ENCODE measurements around the gene SKAP2. TPM values are rescaled to one million over a fixed set of nuclear protein-coding genes. Genes with fewer than 3 reads are reported as not detected.
A peak's percentile ranks its signal among the peaks of the same experiment; 100 is the strongest.

Gene SKAP2
- total and polyA plus RNA-seq, 2 of the 13 experiments (the other 11 are each of a cell fraction or from before 2014, with no cell fraction given) = 3.6 to 12.9 TPM

- H3K9me3 ChIP-seq (ENCODE audit: low read length) = no peaks in the 10 kb centered on the region
- H2AFZ ChIP-seq (ENCODE audit: low read length) = no peak overlapping the region
- ATAC-seq (peak; percentile 89), FAIRE-seq (peak; percentile 90), DNase-seq (ENCODE audit: low spot score) (peak; percentile 96)
- CTCF ChIA-PET (ENCODE audit: low intra/inter-chr PET ratio, low total read pairs) = interaction anchor here (0.7 kb wide), 1 partner anchor 10 kb away, joined by 3 read pairs; no protein-coding TSS in a partner anchor
- in situ Hi-C loops (cut with HindIII; ENCODE audit: extremely low pct_ligation_motif_present, low pct_unique_long_range_greater_than_20kb) (no loop called here), intact Hi-C loops (cut with micrococcal nuclease; ENCODE audit: unreplicated experiment) (loop anchor here (2.0 kb wide), 1 partner anchor 172 kb away; no protein-coding TSS in a partner anchor)
- H3K4me2 ChIP-seq (ENCODE audit: low read depth, low read length) = peak overlapping the region; percentile 49
- BruUV-seq (replicated peaks) = no TSS peak
- no peaks in the 10 kb centered on the region for H3K36me3 ChIP-seq (replicated peaks in 1 of 2; ENCODE audit: control insufficient read depth in 1 of 2, insufficient read depth in 2 of 2, low read length in 2 of 2)
- no peaks in the 10 kb centered on the region for H3K27me3 ChIP-seq (ENCODE audit: control insufficient read depth in 1 of 2, insufficient read depth in 2 of 2, low read length in 2 of 2)
- POLR2A ChIA-PET = interaction anchor here (1.0 to 2.6 kb wide), 8 partner anchors 10 to 443 kb away, joined by 4 to 14 read pairs (median 8); partner anchors contain the start of gene HOXA4
- H3K4me3 ChIP-seq (replicated peaks in 1 of 3; ENCODE audit: insufficient read depth in 1 of 3, low read depth in 2 of 3, low read length in 3 of 3) = peak overlapping the region in 1 of 3 experiments; percentile 11; a peak in 1 of 6 replicates
- H3K9ac ChIP-seq (ENCODE audit: insufficient read depth, low read depth, low read length) = no peak overlapping the region; the same call in 1 of the 2 replicates
- H3K27ac ChIP-seq (ENCODE audit: extremely low read length, insufficient read depth, low read length) = peak overlapping the region; percentile 68
- H3K79me2 ChIP-seq (ENCODE audit: insufficient read depth, low read length) = no peaks in the 10 kb centered on the region
- H3K4me1 ChIP-seq (ENCODE audit: insufficient read depth, low read length) = peaks cover 48% of the 10 kb centered on the region
- H4K20me1 ChIP-seq (ENCODE audit: insufficient read depth, low read length) = no peaks in the 10 kb centered on the region
- peak; percentile 62 for TF ChIP-seq ASH2L (IDR thresholded peaks at IDR 0.05; ENCODE audit: insufficient read length, low read depth, low read length)
- 0 out of 2 replicates have a peak, but pooled peaks have one; percentile 48 for TF ChIP-seq ZNF331 (CRISPR knock-in tag; IDR thresholded peaks at IDR 0.05)
- TF ChIP-seq, protein P1, sequence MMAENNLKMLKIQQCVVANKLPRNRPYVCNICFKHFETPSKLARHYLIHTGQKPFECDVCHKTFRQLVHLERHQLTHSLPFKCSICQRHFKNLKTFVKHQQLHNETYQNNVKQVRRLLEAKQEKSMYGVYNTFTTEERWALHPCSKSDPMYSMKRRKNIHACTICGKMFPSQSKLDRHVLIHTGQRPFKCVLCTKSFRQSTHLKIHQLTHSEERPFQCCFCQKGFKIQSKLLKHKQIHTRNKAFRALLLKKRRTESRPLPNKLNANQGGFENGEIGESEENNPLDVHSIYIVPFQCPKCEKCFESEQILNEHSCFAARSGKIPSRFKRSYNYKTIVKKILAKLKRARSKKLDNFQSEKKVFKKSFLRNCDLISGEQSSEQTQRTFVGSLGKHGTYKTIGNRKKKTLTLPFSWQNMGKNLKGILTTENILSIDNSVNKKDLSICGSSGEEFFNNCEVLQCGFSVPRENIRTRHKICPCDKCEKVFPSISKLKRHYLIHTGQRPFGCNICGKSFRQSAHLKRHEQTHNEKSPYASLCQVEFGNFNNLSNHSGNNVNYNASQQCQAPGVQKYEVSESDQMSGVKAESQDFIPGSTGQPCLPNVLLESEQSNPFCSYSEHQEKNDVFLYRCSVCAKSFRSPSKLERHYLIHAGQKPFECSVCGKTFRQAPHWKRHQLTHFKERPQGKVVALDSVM (CRISPR knock-in tag; IDR thresholded peaks at IDR 0.05) = no peak
- no peak for TF ChIP-seq SATB2 (CRISPR knock-in tag; IDR thresholded peaks at IDR 0.05)
- no peak for TF ChIP-seq GLI4 (CRISPR knock-in tag; IDR thresholded peaks at IDR 0.05; ENCODE audit: borderline replicate concordance)
- TF ChIP-seq ZBTB3 (CRISPR knock-in tag; IDR thresholded peaks at IDR 0.05; ENCODE audit: borderline replicate concordance, low read depth) = no peak
- no peak for TF ChIP-seq SMC3 (IDR thresholded peaks at IDR 0.05; ENCODE audit: low read length)
- TF ChIP-seq SNAPC2 (CRISPR knock-in tag; IDR thresholded peaks at IDR 0.05) = no peak
- no peak for TF ChIP-seq ZNF562 (CRISPR knock-in tag; IDR thresholded peaks at IDR 0.05; ENCODE audit: borderline replicate concordance)
- peak; percentile 93 for TF ChIP-seq HNF4A (CRISPR knock-in tag; IDR thresholded peaks at IDR 0.05)
- no peak for TF ChIP-seq ZFP37 (CRISPR knock-in tag; IDR thresholded peaks at IDR 0.05; ENCODE audit: borderline replicate concordance)
- TF ChIP-seq ZEB1 (IDR thresholded peaks at IDR 0.05; ENCODE audit: insufficient replicate concordance, low read depth) = no peak
- TF ChIP-seq MXD4 (CRISPR knock-in tag; IDR thresholded peaks at IDR 0.05) = no peak
- TF ChIP-seq, protein P2, sequence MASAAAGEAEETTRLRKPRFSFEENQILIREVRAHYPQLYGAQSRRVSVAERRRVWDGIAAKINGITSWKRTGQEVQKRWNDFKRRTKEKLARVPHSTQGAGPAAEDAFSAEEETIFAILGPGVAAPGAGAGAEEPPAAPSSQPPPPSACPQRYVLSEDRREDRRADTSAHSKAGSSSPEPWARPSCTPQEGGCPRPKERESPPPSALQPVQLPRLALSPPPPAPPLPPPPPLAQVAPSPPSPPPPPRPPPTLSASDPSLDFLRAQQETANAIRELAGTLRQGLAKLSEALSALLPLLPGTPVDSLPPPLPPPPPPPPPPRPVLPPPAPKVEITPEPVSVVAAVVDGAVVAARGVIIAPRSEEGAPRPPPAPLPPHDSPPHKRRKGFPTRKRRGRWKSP (CRISPR knock-in tag; IDR thresholded peaks at IDR 0.05) = no peak
- peak; percentile 41; the same call in 1 of the 2 replicates for TF ChIP-seq MED1 (CRISPR knock-in tag; IDR thresholded peaks at IDR 0.05)
- no peak for TF ChIP-seq MIER2 (CRISPR knock-in tag; IDR thresholded peaks at IDR 0.05)
- TF ChIP-seq ZFP41 (CRISPR knock-in tag; IDR thresholded peaks at IDR 0.05; ENCODE audit: borderline replicate concordance) = no peak
- no peak for TF ChIP-seq ZNF781 (CRISPR knock-in tag; IDR thresholded peaks at IDR 0.05; ENCODE audit: borderline replicate concordance, not compliant biosample characterization)
- TF ChIP-seq ZNF235 (CRISPR knock-in tag; IDR thresholded peaks at IDR 0.05; ENCODE audit: borderline replicate concordance) = no peak
- no peak for TF ChIP-seq HMG20B (CRISPR knock-in tag; conservative IDR thresholded peaks at IDR 0.05)
- TF ChIP-seq SIN3B (IDR thresholded peaks at IDR 0.05; ENCODE audit: low read length) = no peak
- no peak for TF ChIP-seq FOSL1 (CRISPR knock-in tag; IDR thresholded peaks at IDR 0.05; ENCODE audit: borderline replicate concordance)
- TF ChIP-seq BRCA1 (CRISPR knock-in tag; IDR thresholded peaks at IDR 0.05) = no peak
- no peak for TF ChIP-seq ZNF17 (CRISPR knock-in tag; IDR thresholded peaks at IDR 0.05)
- TF ChIP-seq TRIM24 (CRISPR knock-in tag; IDR thresholded peaks at IDR 0.05) = no peak
These were observed 176.0 kb downstream of the SKAP2 start for GRCh38 chr7:26688388-26688787.
